GM18507 (cell line): ENCODE data around the gene GRM7.

Source experiments
- DNase-seq: peaks from one replicate; pipeline ENCODE4 v3.0.0; 2011; ENCODE audit warnings: low read depth; ENCODE audit not compliant: insufficient read length; ENCODE audit errors: extremely low spot score
- FAIRE-seq: peaks from 2 replicates; lab custom pipeline; 2011; peaks lifted over from hg19 to GRCh38; lab: Jason Lieb, UNC

GRM7 gene

GRCh38 chr3:6935970-6936369, 75.1 kb downstream of the GRM7 start:
- DNase-seq (no peak), FAIRE-seq (no peak)

- FAIRE-seq (no peak), DNase-seq (no peak)
Observed at GRCh38 chr3:6962801-6963200, 101.9 kb downstream of the GRM7 start.

- DNase-seq (no peak), FAIRE-seq (no peak)
Observed at GRCh38 chr3:6965881-6966280, 105.0 kb downstream of the GRM7 start.

DNA sequence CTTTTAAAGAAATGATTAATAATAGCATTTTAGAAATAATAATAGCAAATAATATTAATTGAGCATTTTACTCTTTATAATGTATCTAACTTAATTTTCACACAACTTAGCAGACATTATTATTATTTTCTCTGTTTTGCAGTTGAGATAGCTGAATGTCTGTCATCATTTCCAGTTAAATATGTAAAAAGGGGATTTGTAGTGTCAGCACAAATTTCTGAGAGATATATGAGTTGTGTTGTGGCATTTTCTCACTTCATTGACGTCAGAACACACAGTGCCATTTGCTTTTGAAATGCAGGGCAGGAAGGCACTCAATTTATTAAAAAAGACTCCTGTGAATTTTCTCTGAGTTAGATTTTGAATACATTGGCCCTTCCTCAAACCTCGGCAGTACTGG, 111.0 kb downstream of the GRM7 start:
- FAIRE-seq: no peak
- no peak for DNase-seq

DNA sequence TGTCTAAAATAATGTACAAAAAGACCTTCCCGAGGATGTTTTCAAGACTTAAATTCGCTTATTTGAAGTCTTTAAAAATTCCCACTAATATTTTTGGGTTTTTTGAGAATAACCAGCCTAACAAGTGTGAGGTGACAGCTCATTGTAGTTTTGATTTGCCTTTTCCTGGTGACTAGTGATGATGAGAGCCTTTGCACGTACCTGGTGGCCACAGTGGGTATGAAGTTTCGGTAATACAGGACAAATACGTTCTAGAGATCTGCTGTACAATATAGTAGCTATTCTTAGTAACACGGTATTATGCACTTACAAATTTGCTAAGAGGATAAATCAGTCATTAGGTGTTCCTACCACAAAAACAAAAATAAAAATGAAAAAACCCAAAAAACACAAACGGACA, 124.9 kb downstream of the GRM7 start:
- DNase-seq (no peak), FAIRE-seq (no peak)

- no peak for FAIRE-seq
- DNase-seq: no peak
Observed at GRCh38 chr3:6989608-6990291, 128.8 kb downstream of the GRM7 start.

GRCh38 chr3:6994081-6994668, 133.3 kb downstream of the GRM7 start:
- FAIRE-seq: no peak
- no peak for DNase-seq

DNA sequence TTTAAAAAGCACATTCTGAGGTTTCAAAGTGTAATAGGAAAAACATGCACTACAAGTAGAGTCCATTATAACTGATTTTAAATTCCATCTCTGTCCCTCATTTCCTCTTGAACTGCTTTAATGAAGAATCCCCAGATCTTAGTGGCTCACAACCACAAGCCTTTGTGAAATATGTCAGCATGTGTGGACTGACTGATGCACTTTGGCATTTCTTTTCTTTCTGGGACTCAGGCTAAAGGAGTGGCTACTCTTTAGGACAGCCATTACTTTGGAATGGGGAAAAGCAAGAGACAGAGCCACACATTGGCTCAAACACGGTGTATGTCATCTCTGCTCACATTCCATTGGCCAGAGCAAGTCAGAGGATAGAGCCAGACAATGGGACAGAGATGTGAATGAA, 139.6 kb downstream of the GRM7 start:
- no peak for FAIRE-seq
- DNase-seq: no peak

GRCh38 chr3:7001370-7001769, 140.5 kb downstream of the GRM7 start:
- DNase-seq (no peak), FAIRE-seq (no peak)

- no peak for FAIRE-seq
- DNase-seq: no peak
Observed at GRCh38 chr3:7015683-7016440, 154.9 kb downstream of the GRM7 start.

DNA sequence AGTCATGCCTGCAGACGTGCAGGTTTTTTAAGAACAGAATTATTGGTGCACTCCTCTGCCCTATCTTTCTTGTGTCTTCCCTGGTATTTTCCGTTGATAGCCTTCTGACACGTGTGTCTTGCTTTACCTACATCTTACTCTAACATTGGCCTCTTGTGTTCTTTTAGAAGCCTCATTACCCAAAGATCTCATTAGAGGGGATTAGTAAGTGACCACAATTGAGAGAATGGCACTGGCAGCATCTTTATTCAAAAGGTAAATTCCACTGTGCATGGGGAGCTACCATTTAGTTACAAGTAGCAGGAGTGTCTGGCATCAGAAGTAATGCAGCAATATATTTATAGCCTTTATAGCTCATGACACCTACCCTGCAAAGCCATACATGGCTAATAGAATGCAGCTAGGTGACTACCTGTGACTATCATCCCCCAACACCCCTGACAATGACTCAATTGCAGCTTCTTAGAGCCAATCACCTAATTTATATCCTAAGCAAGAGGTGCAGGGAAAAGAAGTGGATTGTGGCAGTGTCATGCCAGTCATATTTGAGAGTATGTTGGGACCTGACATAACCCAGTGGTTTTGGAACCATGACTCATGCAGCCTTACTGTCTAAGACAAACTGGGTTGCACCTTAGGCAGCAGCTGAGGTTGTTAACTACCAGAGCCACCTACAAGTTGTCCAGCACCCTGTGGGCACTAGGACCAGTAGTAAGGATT, 164.8 kb downstream of the GRM7 start:
- FAIRE-seq: no peak
- no peak for DNase-seq

- DNase-seq: no peak
- no peak for FAIRE-seq
Observed at GRCh38 chr3:7029562-7029961, 168.6 kb downstream of the GRM7 start.

DNA sequence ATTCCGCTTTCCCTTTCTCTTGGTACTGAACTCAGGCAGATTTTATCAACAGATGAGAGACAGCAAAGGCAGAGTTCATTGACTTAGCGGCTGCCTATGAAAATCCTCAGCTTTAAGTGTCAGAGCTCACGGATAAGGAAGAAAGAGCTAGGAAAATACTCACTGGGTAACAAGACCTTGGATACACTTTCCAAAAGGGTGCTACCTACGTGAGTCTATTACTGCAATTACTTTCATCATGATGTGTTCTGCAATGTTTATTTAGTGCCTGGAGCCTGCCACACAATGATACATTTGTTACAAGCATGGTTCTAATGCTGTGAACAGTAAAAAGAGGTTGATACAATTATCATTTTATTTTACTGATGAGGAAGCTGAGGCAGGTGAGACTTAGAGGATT, 177.5 kb downstream of the GRM7 start:
- DNase-seq (no peak), FAIRE-seq (no peak)

DNA sequence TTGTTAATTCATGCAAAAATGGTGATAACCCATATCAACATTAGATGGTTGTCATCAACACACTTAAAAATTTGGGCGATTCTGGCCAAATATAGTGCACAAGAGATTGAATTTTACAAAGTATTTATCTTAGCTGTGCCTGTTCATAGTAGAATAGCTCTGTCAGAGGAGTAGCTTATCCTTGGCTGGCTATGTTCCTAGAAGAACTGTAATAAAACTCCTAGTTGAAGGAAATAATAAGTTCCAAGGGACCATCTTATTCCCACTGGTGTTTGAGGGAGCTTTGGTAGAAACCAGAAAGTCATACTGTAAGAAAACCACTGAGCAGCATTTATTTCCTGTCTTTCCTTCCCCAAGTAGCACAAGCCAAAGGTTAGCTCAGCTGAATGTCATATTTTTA, 201.8 kb downstream of the GRM7 start:
- DNase-seq: no peak
- FAIRE-seq: no peak

DNA sequence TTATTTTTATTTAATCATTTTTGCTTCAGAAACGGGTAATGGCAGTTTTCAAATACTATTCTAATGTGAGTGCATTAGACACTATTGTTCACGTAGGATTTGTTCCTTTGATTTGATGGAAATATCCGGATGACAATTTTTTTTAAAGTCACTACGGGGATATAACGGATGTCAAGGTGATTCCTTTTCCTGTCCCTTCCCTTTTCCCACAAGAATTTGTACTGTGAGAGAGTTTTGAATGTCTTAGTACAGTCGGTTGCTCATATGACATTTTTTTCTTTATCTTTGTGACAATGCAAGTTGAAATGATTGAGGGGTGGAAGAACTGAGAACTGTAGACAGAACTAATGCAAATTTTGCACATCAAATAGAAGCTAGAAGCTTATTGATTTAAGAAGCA, 209.5 kb downstream of the GRM7 start:
- FAIRE-seq (no peak), DNase-seq (no peak)

GRCh38 chr3:7074217-7074616, 213.3 kb downstream of the GRM7 start:
- DNase-seq (no peak), FAIRE-seq (no peak)

GRCh38 chr3:7075117-7075516, 214.2 kb downstream of the GRM7 start:
- FAIRE-seq: no peak
- no peak for DNase-seq

DNA sequence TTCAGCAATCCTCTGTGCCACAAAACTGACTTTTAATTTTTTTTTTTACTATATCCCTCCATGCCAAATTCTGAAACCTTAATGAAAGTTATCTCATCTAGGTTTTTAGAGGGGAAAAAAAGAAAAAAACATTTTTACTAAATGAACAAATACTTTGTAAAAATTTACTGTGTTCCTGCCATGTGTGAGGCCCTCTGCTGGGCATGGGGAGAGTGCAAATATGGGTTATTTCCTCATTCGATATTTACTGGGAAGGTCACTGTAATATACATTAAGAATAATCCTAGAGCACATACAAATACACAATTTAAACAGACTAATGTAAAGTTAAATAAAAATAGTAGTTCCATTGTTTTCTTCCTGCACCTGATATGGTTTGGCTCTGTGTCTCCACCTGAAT, 215.0 kb downstream of the GRM7 start:
- no peak for DNase-seq

DNA sequence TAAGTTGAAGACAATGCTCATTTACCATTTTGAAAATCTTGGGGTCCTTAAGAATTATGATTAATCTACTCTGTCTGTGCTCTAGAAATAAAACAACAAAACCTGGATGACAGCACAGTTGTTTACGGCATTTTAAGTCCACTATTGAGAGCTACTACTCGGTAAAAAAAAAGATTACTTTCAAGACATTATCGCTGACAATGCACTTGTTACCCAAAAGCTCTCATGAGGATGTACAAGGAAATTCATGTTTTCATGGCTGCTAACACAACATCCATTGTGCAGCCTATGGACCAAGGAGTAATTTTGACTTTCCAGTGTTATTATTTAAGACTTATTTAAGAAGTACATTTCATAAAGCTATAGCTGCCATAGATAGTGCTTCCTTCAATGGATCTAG, 221.3 kb downstream of the GRM7 start:
- no peak for DNase-seq
- no peak for FAIRE-seq

More for the DNA sequence above, 215.0 kb downstream of the GRM7 start:
- no peak for FAIRE-seq

DNA sequence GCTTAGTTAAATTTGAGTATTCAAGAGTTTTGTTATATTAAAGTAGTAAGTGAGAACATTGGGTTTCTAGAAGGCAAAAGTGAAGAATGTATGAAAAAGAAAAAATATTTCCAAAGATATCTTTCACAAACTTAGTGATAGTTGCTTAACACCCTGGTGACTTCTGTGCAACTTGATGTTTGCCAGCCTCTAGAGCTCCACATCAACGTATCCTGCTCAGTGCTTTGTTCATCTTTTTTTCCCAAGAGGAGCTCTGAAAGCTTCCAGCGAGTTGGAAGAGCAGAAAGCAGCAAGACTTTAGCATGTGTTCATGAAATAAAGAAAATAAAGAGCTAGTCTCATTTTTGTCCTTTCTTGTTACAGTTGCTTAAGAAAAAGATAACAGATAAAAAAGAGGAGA, 225.5 kb downstream of the GRM7 start:
- DNase-seq (no peak), FAIRE-seq (no peak)
